Activated naive CD8-positive, alpha-beta T cell treated with anti-CD3 and anti-CD28 coated beads, Interleukin-2, amount 50 U/mL, for 24 hours (primary cell): ENCODE data around the gene SLC25A24.

Source experiments
- ATAC-seq: fragments of 150-1000 bp; cut with Tn5 transposase; one replicate; pipeline ENCODE4 v1.10.0; 2021
- DNase-seq: peaks from one replicate; pipeline ENCODE4 v3.0.0; 2021
- H3K27ac Mint-ChIP-seq: one replicate; pipeline ENCODE4 v1.8.0; 2021; ENCODE audit warnings: mild to moderate bottlenecking, mixed read lengths
- H3K27me3 Mint-ChIP-seq: one replicate; pipeline ENCODE4 v1.8.0; 2021; ENCODE audit warnings: mixed read lengths
- H3K36me3 Mint-ChIP-seq: one replicate; pipeline ENCODE4 v1.8.0; 2021; ENCODE audit warnings: low read depth, mixed read lengths
- H3K4me1 Mint-ChIP-seq: one replicate; pipeline ENCODE4 v1.8.0; 2021; ENCODE audit warnings: mixed read lengths
- H3K4me3 Mint-ChIP-seq: one replicate; pipeline ENCODE4 v1.8.0; 2021; ENCODE audit warnings: mild to moderate bottlenecking, moderate library complexity, mixed read lengths
- H3K9me3 Mint-ChIP-seq: one replicate; pipeline ENCODE4 v1.8.0; 2021; ENCODE audit warnings: mixed read lengths

SLC25A24 gene

GRCh38 chr1:108113496-108113895 lies 86.6 kb downstream of the SLC25A24 start:
- no peak overlapping the region for H3K4me3 Mint-ChIP-seq
- ATAC-seq (no peak), DNase-seq (no peak)
- no peak overlapping the region for H3K27ac Mint-ChIP-seq
- no peaks in the 10 kb centered on the region for H3K27me3 Mint-ChIP-seq
- H3K36me3 Mint-ChIP-seq = no peaks in the 10 kb centered on the region
- peaks cover 12% of the 10 kb centered on the region for H3K4me1 Mint-ChIP-seq
- no peaks in the 10 kb centered on the region for H3K9me3 Mint-ChIP-seq

GRCh38 chr1:108109295-108109973 lies 90.7 kb downstream of the SLC25A24 start:
- Mint-ChIP-seq H3K36me3 (no peaks in the 10 kb centered on the region), H3K27ac (no peak overlapping the region), H3K4me1 (peaks cover 17% of the 10 kb centered on the region), H3K4me3 (no peak overlapping the region), H3K9me3 (peaks cover 4% of the 10 kb centered on the region), H3K27me3 (no peaks in the 10 kb centered on the region)
- DNase-seq (no peak), ATAC-seq (no peak)

GRCh38 chr1:108108119-108108518 lies 92.0 kb downstream of the SLC25A24 start:
- Mint-ChIP-seq H3K27me3 (no peaks in the 10 kb centered on the region), H3K27ac (no peak overlapping the region)

GRCh38 chr1:108107658-108108057 lies 92.5 kb downstream of the SLC25A24 start:
- peak overlapping the region; percentile 82 for H3K27ac Mint-ChIP-seq
- ATAC-seq (peak; percentile 100), DNase-seq (peak; percentile 68)
- H3K4me3 Mint-ChIP-seq = no peak overlapping the region
- H3K27me3 Mint-ChIP-seq = no peaks in the 10 kb centered on the region
- H3K4me1 Mint-ChIP-seq = peaks cover 20% of the 10 kb centered on the region
- no peaks in the 10 kb centered on the region for H3K36me3 Mint-ChIP-seq
- H3K9me3 Mint-ChIP-seq = peaks cover 4% of the 10 kb centered on the region

More at GRCh38 chr1:108108119-108108518, 92.0 kb downstream of the SLC25A24 start:
- Mint-ChIP-seq H3K4me3 (no peak overlapping the region), H3K36me3 (no peaks in the 10 kb centered on the region), H3K9me3 (peaks cover 4% of the 10 kb centered on the region), H3K4me1 (peaks cover 20% of the 10 kb centered on the region)
- ATAC-seq = no peak
- DNase-seq = no peak

GRCh38 chr1:108106775-108107174 lies 93.4 kb downstream of the SLC25A24 start:
- H3K27me3 Mint-ChIP-seq = no peaks in the 10 kb centered on the region
- no peaks in the 10 kb centered on the region for H3K36me3 Mint-ChIP-seq
- H3K4me1 Mint-ChIP-seq = peaks cover 20% of the 10 kb centered on the region
- DNase-seq (no peak), ATAC-seq (no peak)
- peaks cover 4% of the 10 kb centered on the region for H3K9me3 Mint-ChIP-seq
- H3K4me3 Mint-ChIP-seq = no peak overlapping the region
- H3K27ac Mint-ChIP-seq = no peak overlapping the region

- Mint-ChIP-seq H3K27ac (no peak overlapping the region), H3K4me1 (peaks cover 17% of the 10 kb centered on the region), H3K9me3 (peaks cover 1% of the 10 kb centered on the region), H3K4me3 (no peak overlapping the region), H3K36me3 (no peaks in the 10 kb centered on the region), H3K27me3 (no peaks in the 10 kb centered on the region)
- ATAC-seq (no peak), DNase-seq (no peak)
Measured at GRCh38 chr1:108100148-108100547, 100.0 kb downstream of the SLC25A24 start.

- no peak overlapping the region for H3K4me3 Mint-ChIP-seq
- no peaks in the 10 kb centered on the region for H3K36me3 Mint-ChIP-seq
- H3K27me3 Mint-ChIP-seq = no peaks in the 10 kb centered on the region
- ATAC-seq (peak; percentile 49), DNase-seq (no peak)
- H3K27ac Mint-ChIP-seq = no peak overlapping the region
- peaks cover 14% of the 10 kb centered on the region for H3K4me1 Mint-ChIP-seq
- no peaks in the 10 kb centered on the region for H3K9me3 Mint-ChIP-seq
Measured at GRCh38 chr1:108097018-108097417, 103.1 kb downstream of the SLC25A24 start.

GRCh38 chr1:108096089-108096488 lies 104.1 kb downstream of the SLC25A24 start:
- no peaks in the 10 kb centered on the region for H3K9me3 Mint-ChIP-seq
- DNase-seq (no peak), ATAC-seq (no peak)
- no peaks in the 10 kb centered on the region for H3K36me3 Mint-ChIP-seq
- no peaks in the 10 kb centered on the region for H3K27me3 Mint-ChIP-seq
- peaks cover 14% of the 10 kb centered on the region for H3K4me1 Mint-ChIP-seq
- H3K4me3 Mint-ChIP-seq = no peak overlapping the region
- H3K27ac Mint-ChIP-seq = no peak overlapping the region

- Mint-ChIP-seq H3K4me3 (no peak overlapping the region), H3K27me3 (no peaks in the 10 kb centered on the region), H3K4me1 (peaks cover 3% of the 10 kb centered on the region), H3K27ac (no peak overlapping the region), H3K9me3 (no peaks in the 10 kb centered on the region), H3K36me3 (no peaks in the 10 kb centered on the region)
- ATAC-seq (no peak), DNase-seq (no peak)
Measured at GRCh38 chr1:108089477-108089876, 110.7 kb downstream of the SLC25A24 start.

- H3K9me3 Mint-ChIP-seq = peaks cover 5% of the 10 kb centered on the region
- no peak overlapping the region for H3K4me3 Mint-ChIP-seq
- peaks cover 34% of the 10 kb centered on the region for H3K4me1 Mint-ChIP-seq
- no peak for DNase-seq
- no peaks in the 10 kb centered on the region for H3K27me3 Mint-ChIP-seq
- no peak overlapping the region for H3K27ac Mint-ChIP-seq
- no peak for ATAC-seq
- H3K36me3 Mint-ChIP-seq = peaks cover 2% of the 10 kb centered on the region
Measured at GRCh38 chr1:108085628-108086027, 114.5 kb downstream of the SLC25A24 start.

GRCh38 chr1:108084866-108085477 lies 115.2 kb downstream of the SLC25A24 start:
- Mint-ChIP-seq H3K4me3 (no peak overlapping the region), H3K27me3 (no peaks in the 10 kb centered on the region), H3K27ac (no peak overlapping the region), H3K9me3 (peaks cover 9% of the 10 kb centered on the region), H3K4me1 (peaks cover 41% of the 10 kb centered on the region), H3K36me3 (peaks cover 5% of the 10 kb centered on the region)
- no peak for ATAC-seq
- no peak for DNase-seq
